ENCODE data around the gene ZNF850. TPM values are rescaled to one million over a fixed set of nuclear protein-coding genes. Genes with fewer than 3 reads are reported as not detected.

ZNF850 gene
- total and polyA plus RNA-seq, 9 of the 15 experiments (the other 6 are each of a cell fraction or from before 2014, with no cell fraction given): 1.2 to 13.0 (median 5.9) TPM

- TF ChIP-seq FOXA3 (CRISPR knock-in tag; conservative IDR thresholded peaks at IDR 0.05 in 1 of 2, IDR thresholded peaks at IDR 0.05 in 1 of 2) (no peak), NFIC (IDR thresholded peaks at IDR 0.05) (no peak), LARP7 (IDR thresholded peaks at IDR 0.05) (no peak), CHCHD3 (CRISPR knock-in tag; IDR thresholded peaks at IDR 0.05) (no peak), ZNF24 (IDR thresholded peaks at IDR 0.05) (no peak), BCL6 (CRISPR knock-in tag; IDR thresholded peaks at IDR 0.05) (no peak), DNMT1 (IDR thresholded peaks at IDR 0.05) (no peak), POLR2B (IDR thresholded peaks at IDR 0.05; ENCODE audit: low read depth, partially characterized antibody) (peak; percentile 81), FOS (IDR thresholded peaks at IDR 0.05; ENCODE audit: extremely low read depth, insufficient read length) (no peak), ZC3H4 (CRISPR knock-in tag; IDR thresholded peaks at IDR 0.05; ENCODE audit: borderline replicate concordance) (no peak), MIER1 (IDR thresholded peaks at IDR 0.05; ENCODE audit: low read depth) (no peak), ZNF436 (CRISPR knock-in tag; IDR thresholded peaks at IDR 0.05) (no peak), ZBED1 (IDR thresholded peaks at IDR 0.05) (no peak), RBFOX2 (IDR thresholded peaks at IDR 0.05; ENCODE audit: low read depth, low read length) (peak; percentile 85), SIN3B (IDR thresholded peaks at IDR 0.05; ENCODE audit: low read depth) (no peak), PRPF4 (IDR thresholded peaks at IDR 0.05; ENCODE audit: insufficient read depth, low read depth, low read length, poor library complexity, severe bottlenecking) (no peak), PCBP1 (IDR thresholded peaks at IDR 0.05; ENCODE audit: low read depth, low read length, poor library complexity, severe bottlenecking) (no peak)
- TF ChIP-seq, protein P1, sequence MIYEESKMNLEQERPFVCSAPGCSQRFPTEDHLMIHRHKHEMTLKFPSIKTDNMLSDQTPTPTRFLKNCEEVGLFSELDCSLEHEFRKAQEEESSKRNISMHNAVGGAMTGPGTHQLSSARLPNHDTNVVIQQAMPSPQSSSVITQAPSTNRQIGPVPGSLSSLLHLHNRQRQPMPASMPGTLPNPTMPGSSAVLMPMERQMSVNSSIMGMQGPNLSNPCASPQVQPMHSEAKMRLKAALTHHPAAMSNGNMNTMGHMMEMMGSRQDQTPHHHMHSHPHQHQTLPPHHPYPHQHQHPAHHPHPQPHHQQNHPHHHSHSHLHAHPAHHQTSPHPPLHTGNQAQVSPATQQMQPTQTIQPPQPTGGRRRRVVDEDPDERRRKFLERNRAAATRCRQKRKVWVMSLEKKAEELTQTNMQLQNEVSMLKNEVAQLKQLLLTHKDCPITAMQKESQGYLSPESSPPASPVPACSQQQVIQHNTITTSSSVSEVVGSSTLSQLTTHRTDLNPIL (CRISPR knock-in tag; IDR thresholded peaks at IDR 0.05): no peak
- TF ChIP-seq, protein P2, sequence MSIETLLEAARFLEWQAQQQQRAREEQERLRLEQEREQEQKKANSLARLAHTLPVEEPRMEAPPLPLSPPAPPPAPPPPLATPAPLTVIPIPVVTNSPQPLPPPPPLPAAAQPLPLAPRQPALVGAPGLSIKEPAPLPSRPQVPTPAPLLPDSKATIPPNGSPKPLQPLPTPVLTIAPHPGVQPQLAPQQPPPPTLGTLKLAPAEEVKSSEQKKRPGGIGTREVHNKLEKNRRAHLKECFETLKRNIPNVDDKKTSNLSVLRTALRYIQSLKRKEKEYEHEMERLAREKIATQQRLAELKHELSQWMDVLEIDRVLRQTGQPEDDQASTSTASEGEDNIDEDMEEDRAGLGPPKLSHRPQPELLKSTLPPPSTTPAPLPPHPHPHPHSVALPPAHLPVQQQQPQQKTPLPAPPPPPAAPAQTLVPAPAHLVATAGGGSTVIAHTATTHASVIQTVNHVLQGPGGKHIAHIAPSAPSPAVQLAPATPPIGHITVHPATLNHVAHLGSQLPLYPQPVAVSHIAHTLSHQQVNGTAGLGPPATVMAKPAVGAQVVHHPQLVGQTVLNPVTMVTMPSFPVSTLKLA (conservative IDR thresholded peaks at IDR 0.05): peak; percentile 37 to 59; a peak in 3 of 4 replicates
- TF ChIP-seq, protein P3, sequence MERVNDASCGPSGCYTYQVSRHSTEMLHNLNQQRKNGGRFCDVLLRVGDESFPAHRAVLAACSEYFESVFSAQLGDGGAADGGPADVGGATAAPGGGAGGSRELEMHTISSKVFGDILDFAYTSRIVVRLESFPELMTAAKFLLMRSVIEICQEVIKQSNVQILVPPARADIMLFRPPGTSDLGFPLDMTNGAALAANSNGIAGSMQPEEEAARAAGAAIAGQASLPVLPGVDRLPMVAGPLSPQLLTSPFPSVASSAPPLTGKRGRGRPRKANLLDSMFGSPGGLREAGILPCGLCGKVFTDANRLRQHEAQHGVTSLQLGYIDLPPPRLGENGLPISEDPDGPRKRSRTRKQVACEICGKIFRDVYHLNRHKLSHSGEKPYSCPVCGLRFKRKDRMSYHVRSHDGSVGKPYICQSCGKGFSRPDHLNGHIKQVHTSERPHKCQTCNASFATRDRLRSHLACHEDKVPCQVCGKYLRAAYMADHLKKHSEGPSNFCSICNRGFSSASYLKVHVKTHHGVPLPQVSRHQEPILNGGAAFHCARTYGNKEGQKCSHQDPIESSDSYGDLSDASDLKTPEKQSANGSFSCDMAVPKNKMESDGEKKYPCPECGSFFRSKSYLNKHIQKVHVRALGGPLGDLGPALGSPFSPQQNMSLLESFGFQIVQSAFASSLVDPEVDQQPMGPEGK (CRISPR knock-in tag; IDR thresholded peaks at IDR 0.05; ENCODE audit: borderline replicate concordance): no peak
- TF ChIP-seq, protein P4, sequence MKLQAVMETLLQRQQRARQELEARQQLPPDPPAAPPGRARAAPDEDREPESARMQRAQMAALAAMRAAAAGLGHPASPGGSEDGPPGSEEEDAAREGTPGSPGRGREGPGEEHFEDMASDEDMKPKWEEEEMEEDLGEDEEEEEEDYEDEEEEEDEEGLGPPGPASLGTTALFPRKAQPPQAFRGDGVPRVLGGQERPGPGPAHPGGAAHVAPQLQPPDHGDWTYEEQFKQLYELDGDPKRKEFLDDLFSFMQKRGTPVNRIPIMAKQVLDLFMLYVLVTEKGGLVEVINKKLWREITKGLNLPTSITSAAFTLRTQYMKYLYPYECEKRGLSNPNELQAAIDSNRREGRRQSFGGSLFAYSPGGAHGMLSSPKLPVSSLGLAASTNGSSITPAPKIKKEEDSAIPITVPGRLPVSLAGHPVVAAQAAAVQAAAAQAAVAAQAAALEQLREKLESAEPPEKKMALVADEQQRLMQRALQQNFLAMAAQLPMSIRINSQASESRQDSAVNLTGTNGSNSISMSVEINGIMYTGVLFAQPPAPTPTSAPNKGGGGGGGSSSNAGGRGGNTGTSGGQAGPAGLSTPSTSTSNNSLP (IDR thresholded peaks at IDR 0.05; ENCODE audit: borderline replicate concordance, low read depth, low read length): no peak
Observed at GRCh38 chr19:36687214-36688056, 85.2 kb downstream of the ZNF850 start, which contains the start of gene ZNF567 (continued).

Data from K562 (cell line).